Brain microvascular endothelial cell (primary cell): ENCODE measurements around the gene MEGF6.

Experiments
- DNase-seq: peaks from one replicate; pipeline ENCODE4 v3.0.0-alpha.2; 2020
- H3K27ac ChIP-seq: fragments of 250-450 bp; sonication (Bioruptor Pico); 2 replicates; pipeline ENCODE4 v1.5.1; 2020; ENCODE audit warnings: mild to moderate bottlenecking, moderate library complexity
- H3K27me3 ChIP-seq: fragments of 250-450 bp; sonication (Bioruptor Pico); replicated peaks from 2 replicates; pipeline ENCODE4 v1.5.1; 2020; ENCODE audit warnings: mild to moderate bottlenecking
- H3K36me3 ChIP-seq: fragments of 250-450 bp; sonication (Bioruptor Pico); replicated peaks from 2 replicates; pipeline ENCODE4 v1.5.1; 2020; ENCODE audit warnings: mild to moderate bottlenecking
- H3K4me3 ChIP-seq: 2 replicates; pipeline ENCODE4 v1.5.1; 2011; ENCODE audit warnings: low read depth, mild to moderate bottlenecking, control low read depth, low read length, moderate library complexity
- CTCF ChIP-seq: IDR thresholded peaks from 2 replicates; pipeline ENCODE4 v1.5.1; 2011; ENCODE audit warnings: low read depth, mild to moderate bottlenecking, moderate library complexity, low read length, control low read depth, inconsistent platforms; ENCODE audit errors: missing control alignments
- in situ Hi-C: cut with HindIII; loops from 2 replicates; pipeline ENCODE4 v1.10.0; 2017; ENCODE audit warnings: low sequenced_read_pairs, low pct_ligation_motif_present

Gene MEGF6

GRCh38 chr1:3547055-3548005 lies 64.0 kb downstream of the MEGF6 start:
- Histone ChIP-seq H3K27ac (peak overlapping the region; percentile 46), H3K4me3 (no peak overlapping the region), H3K36me3 (no peaks in the 10 kb centered on the region), H3K27me3 (no peaks in the 10 kb centered on the region)
- TF ChIP-seq CTCF = no peak
- no peak for DNase-seq
- in situ Hi-C loops = no loop called here

GRCh38 chr1:3546048-3546384 lies 65.3 kb downstream of the MEGF6 start:
- DNase-seq = no peak
- TF ChIP-seq CTCF = no peak
- Histone ChIP-seq H3K4me3 (no peak overlapping the region), H3K27me3 (no peaks in the 10 kb centered on the region), H3K27ac (no peak overlapping the region), H3K36me3 (no peaks in the 10 kb centered on the region)
- in situ Hi-C loops = no loop called here

- no peak for DNase-seq
- Histone ChIP-seq H3K36me3 (no peaks in the 10 kb centered on the region), H3K27me3 (no peaks in the 10 kb centered on the region), H3K4me3 (no peak overlapping the region), H3K27ac (no peak overlapping the region)
- no peak for TF ChIP-seq CTCF
- in situ Hi-C loops = no loop called here
Measured at GRCh38 chr1:3545363-3546047, 65.8 kb downstream of the MEGF6 start.

GRCh38 chr1:3544040-3544977 lies 67.0 kb downstream of the MEGF6 start:
- H3K27me3 ChIP-seq = no peaks in the 10 kb centered on the region
- no peak overlapping the region for H3K4me3 ChIP-seq
- in situ Hi-C loops = no loop called here
- TF ChIP-seq CTCF = no peak
- H3K36me3 ChIP-seq = no peaks in the 10 kb centered on the region
- peak overlapping the region; percentile 69 for H3K27ac ChIP-seq
- no peak for DNase-seq

- TF ChIP-seq CTCF = no peak
- in situ Hi-C loops = no loop called here
- no peak overlapping the region for H3K4me3 ChIP-seq
- H3K36me3 ChIP-seq = no peaks in the 10 kb centered on the region
- peak overlapping the region; percentile 69 for H3K27ac ChIP-seq
- DNase-seq = peak; percentile 82
- H3K27me3 ChIP-seq = no peaks in the 10 kb centered on the region
Measured at GRCh38 chr1:3543076-3544039, 68.0 kb downstream of the MEGF6 start.
